HEK293 (cell line): ENCODE data around the gene BDKRB2.
"Not testable (repeated sequence)": the region's sequence is repeated elsewhere in the genome, so short reads cannot be mapped to it uniquely, and the experiment has no call there.

Experiments
- CTCF ChIA-PET: fragments of 350-600 bp; formaldehyde crosslinking; extraction: SDS; loops from one replicate; lab custom pipeline; 2021; ENCODE audit warnings: antibody characterized with exemption; lab: Yijun Ruan, JAX
- POLR2A ChIA-PET: fragments of 300-600 bp; formaldehyde crosslinking; extraction: SDS; loops from one replicate; lab custom pipeline; 2020; ENCODE audit warnings: antibody characterized with exemption, inconsistent platforms; lab: Yijun Ruan, JAX
- H3K27ac ChIP-seq: fragments of 200-500 bp; sonication (Bioruptor generic); 2 replicates; pipeline ENCODE4 v1.5.1; 2014; ENCODE audit warnings: low read depth, low read length, control low read depth, inconsistent platforms; ENCODE audit errors: extremely low read depth
- H3K36me3 ChIP-seq, 2 experiments: fragments of 200-500 bp in 1 of 2; sonication (Bioruptor generic) in 1 of 2; 1 replicate in 1 of 2; 2 replicates in 1 of 2; pipeline ENCODE4 v1.5.1; 2014 to 2017; ENCODE audit warnings: inconsistent platforms in 2 of 2, low read length in 2 of 2; ENCODE audit not compliant: control insufficient read depth in 2 of 2, insufficient read depth in 1 of 2
- H3K4me1 ChIP-seq: fragments of 200-500 bp; sonication (Bioruptor generic); 2 replicates; pipeline ENCODE4 v1.5.1; 2014; ENCODE audit warnings: mild to moderate bottlenecking, low read length, inconsistent platforms; ENCODE audit not compliant: control insufficient read depth, insufficient read depth
- H3K4me3 ChIP-seq: 2 replicates; pipeline ENCODE4 v1.5.1; 2011; ENCODE audit warnings: low read depth, mild to moderate bottlenecking, control low read depth, low read length, moderate library complexity
- H3K9me3 ChIP-seq: fragments of 200-500 bp; sonication (Bioruptor generic); 2 replicates; pipeline ENCODE4 v1.5.1; 2014; ENCODE audit warnings: low read depth, low read length, inconsistent platforms; ENCODE audit not compliant: control insufficient read depth, insufficient read depth
- GLIS1 ChIP-seq: fragments of 450-650 bp; formaldehyde crosslinking; IDR thresholded peaks from 2 replicates; pipeline ENCODE4 v1.5.1; 2016; ENCODE audit warnings: missing biosample characterization, missing genetic modification characterization
- REPIN1 ChIP-seq: fragments of 450-650 bp; formaldehyde crosslinking; IDR thresholded peaks from 2 replicates; pipeline ENCODE4 v1.5.1; 2017; ENCODE audit warnings: missing biosample characterization, missing genetic modification characterization, low read depth
- ZBTB20 ChIP-seq: fragments of 450-650 bp; formaldehyde crosslinking; IDR thresholded peaks from 2 replicates; pipeline ENCODE4 v1.5.1; 2016; ENCODE audit warnings: missing biosample characterization, missing genetic modification characterization
- ZFP3 ChIP-seq: fragments of 450-650 bp; formaldehyde crosslinking; IDR thresholded peaks from 2 replicates; pipeline ENCODE4 v1.5.1; 2016; ENCODE audit warnings: low read depth, missing biosample characterization, missing genetic modification characterization
- ZFP41 ChIP-seq: fragments of 450-650 bp; formaldehyde crosslinking; IDR thresholded peaks from 2 replicates; pipeline ENCODE4 v1.5.1; 2016; ENCODE audit warnings: missing biosample characterization, missing genetic modification characterization, borderline replicate concordance
- ZNF138 ChIP-seq: fragments of 450-650 bp; formaldehyde crosslinking; IDR thresholded peaks from 2 replicates; pipeline ENCODE4 v1.5.1; 2016; ENCODE audit warnings: missing biosample characterization, missing genetic modification characterization, borderline replicate concordance
- ZNF146 ChIP-seq: fragments of 450-650 bp; formaldehyde crosslinking; IDR thresholded peaks from 2 replicates; pipeline ENCODE4 v1.5.1; 2016; ENCODE audit warnings: missing biosample characterization, missing genetic modification characterization
- ZNF24 ChIP-seq: fragments of 450-650 bp; formaldehyde crosslinking; IDR thresholded peaks from 2 replicates; pipeline ENCODE4 v1.5.1; 2016; ENCODE audit warnings: missing biosample characterization, missing genetic modification characterization
- ZNF302 ChIP-seq: fragments of 450-650 bp; formaldehyde crosslinking; IDR thresholded peaks from 2 replicates; pipeline ENCODE4 v1.5.1; 2016; ENCODE audit warnings: missing biosample characterization, missing genetic modification characterization, low read depth
- ZNF37A ChIP-seq: fragments of 450-650 bp; IDR thresholded peaks from 2 replicates; pipeline ENCODE4 v1.5.1; 2018; ENCODE audit warnings: missing biosample characterization, missing genetic modification characterization
- ZNF600 ChIP-seq: fragments of 450-650 bp; formaldehyde crosslinking; IDR thresholded peaks from 2 replicates; pipeline ENCODE4 v1.5.1; 2016; ENCODE audit warnings: missing biosample characterization, missing genetic modification characterization
- ZNF629 ChIP-seq: fragments of 450-650 bp; formaldehyde crosslinking; IDR thresholded peaks from 2 replicates; pipeline ENCODE4 v1.5.1; 2017; ENCODE audit warnings: missing biosample characterization, missing genetic modification characterization
- ZNF776 ChIP-seq: fragments of 450-650 bp; formaldehyde crosslinking; IDR thresholded peaks from 2 replicates; pipeline ENCODE4 v1.5.0; 2017; ENCODE audit warnings: missing biosample characterization, missing genetic modification characterization, borderline replicate concordance
- TF ChIP-seq, protein P1 (sequence below): fragments of 450-650 bp; IDR thresholded peaks from 2 replicates; pipeline ENCODE4 v1.5.1; 2018; ENCODE audit warnings: missing biosample characterization, missing genetic modification characterization
- TF ChIP-seq, protein P2 (sequence below): fragments of 450-650 bp; formaldehyde crosslinking; IDR thresholded peaks from 2 replicates; pipeline ENCODE4 v1.5.1; 2016; ENCODE audit warnings: missing biosample characterization, missing genetic modification characterization
- TF ChIP-seq, protein P3 (sequence below): fragments of 450-650 bp; formaldehyde crosslinking; IDR thresholded peaks from 2 replicates; pipeline ENCODE4 v1.5.1; 2016; ENCODE audit warnings: missing biosample characterization, missing genetic modification characterization
- TF ChIP-seq, protein P4 (sequence below): fragments of 450-650 bp; formaldehyde crosslinking; IDR thresholded peaks from 2 replicates; pipeline ENCODE4 v1.5.1; 2016; ENCODE audit warnings: missing biosample characterization, missing genetic modification characterization, low read depth

The BDKRB2 gene

DNA sequence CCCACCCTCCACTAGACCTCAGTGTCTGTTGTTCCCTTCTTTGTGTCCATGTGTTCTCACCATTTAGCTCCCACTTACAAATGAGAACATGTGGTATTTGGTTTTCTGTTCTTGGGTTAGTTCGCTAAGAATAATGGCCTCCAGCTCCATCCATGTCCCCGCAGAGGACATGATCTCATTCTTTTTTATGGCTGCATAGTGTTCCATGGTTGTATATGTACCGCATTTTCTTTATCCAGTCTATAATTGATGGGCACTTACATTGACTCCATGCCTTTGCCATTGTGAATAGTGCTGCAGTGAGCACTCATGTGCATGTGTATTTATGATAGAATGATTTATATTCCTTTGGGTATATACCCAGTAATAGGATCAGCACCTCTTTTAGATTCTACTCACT lies 40.4 kb downstream of the BDKRB2 start:
- H3K9me3 ChIP-seq, H3K4me3 ChIP-seq, H3K4me1 ChIP-seq, POLR2A ChIA-PET, H3K27ac ChIP-seq, H3K36me3 ChIP-seq, CTCF ChIA-PET: not testable (repeated sequence)
- TF ChIP-seq ZNF146 (tag by site-specific recombination) = peak; percentile 62; the same call in 1 of the 2 replicates

DNA sequence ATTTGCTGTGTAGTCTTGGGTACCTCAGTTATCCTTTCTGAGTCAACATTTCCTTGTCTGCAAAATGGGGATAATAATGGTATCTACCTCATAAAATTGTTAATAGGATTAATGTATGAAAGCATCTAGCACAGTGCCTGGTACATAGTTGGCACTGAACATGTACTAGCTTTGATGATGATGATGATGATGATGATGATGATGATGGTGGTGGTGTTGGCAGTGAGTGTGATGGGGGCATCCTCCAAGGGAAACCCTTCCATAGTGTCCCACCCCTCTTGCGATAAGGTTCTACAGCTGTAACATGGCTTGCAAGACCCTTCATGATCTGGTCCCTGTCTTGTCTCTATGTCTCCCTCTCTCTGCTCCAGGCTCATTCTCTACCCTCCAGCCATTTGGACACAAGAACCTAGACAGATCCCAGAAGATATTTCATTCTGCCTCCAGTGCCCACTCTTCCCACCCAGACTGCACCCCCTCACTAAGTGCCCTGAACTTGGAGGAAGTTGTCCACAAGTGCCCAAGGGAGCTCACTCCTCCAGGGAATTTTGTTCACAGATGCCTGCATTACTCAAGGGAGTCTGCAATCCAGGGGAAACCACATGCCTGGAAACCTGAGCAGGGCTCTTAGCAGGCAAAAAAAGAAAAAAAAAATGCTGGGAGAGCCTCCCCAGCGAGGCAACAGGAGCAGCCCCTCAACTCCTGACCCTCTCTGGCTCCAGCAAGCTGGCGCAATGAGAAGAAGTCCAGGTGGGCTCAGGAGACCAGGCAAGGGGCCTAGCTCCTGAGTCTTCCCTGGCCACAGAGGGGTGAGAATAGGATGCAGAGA lies 41.3 kb downstream of the BDKRB2 start:
- Histone ChIP-seq H3K9me3 (no peaks in the 10 kb centered on the region), H3K36me3 (no peaks in the 10 kb centered on the region), H3K4me1 (no peaks in the 10 kb centered on the region), H3K27ac (no peak overlapping the region), H3K4me3 (no peak overlapping the region)
- POLR2A ChIA-PET = no interaction called here
- TF ChIP-seq, protein P1, sequence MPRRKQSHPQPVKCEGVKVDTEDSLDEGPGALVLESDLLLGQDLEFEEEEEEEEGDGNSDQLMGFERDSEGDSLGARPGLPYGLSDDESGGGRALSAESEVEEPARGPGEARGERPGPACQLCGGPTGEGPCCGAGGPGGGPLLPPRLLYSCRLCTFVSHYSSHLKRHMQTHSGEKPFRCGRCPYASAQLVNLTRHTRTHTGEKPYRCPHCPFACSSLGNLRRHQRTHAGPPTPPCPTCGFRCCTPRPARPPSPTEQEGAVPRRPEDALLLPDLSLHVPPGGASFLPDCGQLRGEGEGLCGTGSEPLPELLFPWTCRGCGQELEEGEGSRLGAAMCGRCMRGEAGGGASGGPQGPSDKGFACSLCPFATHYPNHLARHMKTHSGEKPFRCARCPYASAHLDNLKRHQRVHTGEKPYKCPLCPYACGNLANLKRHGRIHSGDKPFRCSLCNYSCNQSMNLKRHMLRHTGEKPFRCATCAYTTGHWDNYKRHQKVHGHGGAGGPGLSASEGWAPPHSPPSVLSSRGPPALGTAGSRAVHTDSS = peak; percentile 86
- TF ChIP-seq, protein P2, sequence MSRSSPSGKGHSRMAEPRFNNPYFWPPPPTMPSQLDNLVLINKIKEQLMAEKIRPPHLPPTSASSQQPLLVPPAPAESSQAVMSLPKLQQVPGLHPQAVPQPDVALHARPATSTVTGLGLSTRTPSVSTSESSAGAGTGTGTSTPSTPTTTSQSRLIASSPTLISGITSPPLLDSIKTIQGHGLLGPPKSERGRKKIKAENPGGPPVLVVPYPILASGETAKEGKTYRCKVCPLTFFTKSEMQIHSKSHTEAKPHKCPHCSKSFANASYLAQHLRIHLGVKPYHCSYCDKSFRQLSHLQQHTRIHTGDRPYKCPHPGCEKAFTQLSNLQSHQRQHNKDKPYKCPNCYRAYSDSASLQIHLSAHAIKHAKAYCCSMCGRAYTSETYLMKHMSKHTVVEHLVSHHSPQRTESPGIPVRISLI (tag by site-specific recombination) = peak; percentile 81
- TF ChIP-seq ZNF776 (tag by site-specific recombination) = no peak
- no peak for TF ChIP-seq ZBTB20 (tag by site-specific recombination)
- no peak for TF ChIP-seq ZFP41 (tag by site-specific recombination)
- TF ChIP-seq GLIS1 = 0 out of 2 replicates have a peak, but pooled peaks have one; percentile 18
- no peak for TF ChIP-seq ZNF138 (tag by site-specific recombination)
- CTCF ChIA-PET = interaction anchor here (0.5 to 0.7 kb wide), 2 partner anchors 145 to 198 kb away, joined by 3 to 4 read pairs; no protein-coding TSS in a partner anchor

DNA sequence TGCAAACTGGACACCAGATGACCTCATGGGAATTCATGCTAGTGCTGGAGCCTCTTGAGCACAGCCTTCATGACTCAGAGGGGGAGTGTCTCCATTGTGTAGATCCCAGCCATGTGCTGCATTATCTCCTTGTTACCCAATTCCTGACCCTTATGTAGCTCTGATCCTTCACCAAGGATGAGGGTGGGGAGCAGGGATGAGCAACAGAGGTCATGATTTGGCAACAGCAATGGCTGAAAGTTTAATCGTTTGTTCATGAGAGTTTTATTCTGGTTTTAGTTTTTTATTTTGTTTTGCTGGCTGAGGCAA lies 41.9 kb downstream of the BDKRB2 start:
- H3K36me3 ChIP-seq = no peaks in the 10 kb centered on the region
- no peaks in the 10 kb centered on the region for H3K4me1 ChIP-seq
- no peak overlapping the region for H3K4me3 ChIP-seq
- no peak overlapping the region for H3K27ac ChIP-seq
- H3K9me3 ChIP-seq = no peaks in the 10 kb centered on the region
- POLR2A ChIA-PET = no interaction called here
- TF ChIP-seq, protein P3, sequence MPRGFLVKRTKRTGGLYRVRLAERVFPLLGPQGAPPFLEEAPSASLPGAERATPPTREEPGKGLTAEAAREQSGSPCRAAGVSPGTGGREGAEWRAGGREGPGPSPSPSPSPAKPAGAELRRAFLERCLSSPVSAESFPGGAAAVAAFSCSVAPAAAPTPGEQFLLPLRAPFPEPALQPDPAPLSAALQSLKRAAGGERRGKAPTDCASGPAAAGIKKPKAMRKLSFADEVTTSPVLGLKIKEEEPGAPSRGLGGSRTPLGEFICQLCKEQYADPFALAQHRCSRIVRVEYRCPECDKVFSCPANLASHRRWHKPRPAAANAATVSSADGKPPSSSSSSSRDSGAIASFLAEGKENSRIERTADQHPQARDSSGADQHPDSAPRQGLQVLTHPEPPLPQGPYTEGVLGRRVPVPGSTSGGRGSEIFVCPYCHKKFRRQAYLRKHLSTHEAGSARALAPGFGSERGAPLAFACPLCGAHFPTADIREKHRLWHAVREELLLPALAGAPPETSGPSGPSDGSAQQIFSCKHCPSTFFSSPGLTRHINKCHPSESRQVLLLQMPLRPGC (tag by site-specific recombination) = 0 out of 2 replicates have a peak, but pooled peaks have one; percentile 12
- TF ChIP-seq, protein P4, sequence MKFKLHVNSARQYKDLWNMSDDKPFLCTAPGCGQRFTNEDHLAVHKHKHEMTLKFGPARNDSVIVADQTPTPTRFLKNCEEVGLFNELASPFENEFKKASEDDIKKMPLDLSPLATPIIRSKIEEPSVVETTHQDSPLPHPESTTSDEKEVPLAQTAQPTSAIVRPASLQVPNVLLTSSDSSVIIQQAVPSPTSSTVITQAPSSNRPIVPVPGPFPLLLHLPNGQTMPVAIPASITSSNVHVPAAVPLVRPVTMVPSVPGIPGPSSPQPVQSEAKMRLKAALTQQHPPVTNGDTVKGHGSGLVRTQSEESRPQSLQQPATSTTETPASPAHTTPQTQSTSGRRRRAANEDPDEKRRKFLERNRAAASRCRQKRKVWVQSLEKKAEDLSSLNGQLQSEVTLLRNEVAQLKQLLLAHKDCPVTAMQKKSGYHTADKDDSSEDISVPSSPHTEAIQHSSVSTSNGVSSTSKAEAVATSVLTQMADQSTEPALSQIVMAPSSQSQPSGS = peak; percentile 48; the same call in 1 of the 2 replicates
- TF ChIP-seq ZNF629 (tag by site-specific recombination) (peak; percentile 44), ZNF37A (tag by site-specific recombination) (no peak), ZNF24 (tag by site-specific recombination) (no peak), ZFP3 (tag by site-specific recombination) (no peak), ZNF302 (tag by site-specific recombination) (no peak), ZNF600 (tag by site-specific recombination) (peak; percentile 67), REPIN1 (tag by site-specific recombination) (no peak)
- TF ChIP-seq, protein P2 (tag by site-specific recombination) = no peak; the same call in 1 of the 2 replicates
- CTCF ChIA-PET = interaction anchor here (0.5 kb wide), 1 partner anchor 146 kb away, joined by 4 read pairs; no protein-coding TSS in a partner anchor
